Measurements from ENCODE around the gene CHCHD3.
"Not testable (repeated sequence)": the region's sequence is repeated elsewhere in the genome, so short reads cannot be mapped to it uniquely, and the experiment has no call there.

- not testable (repeated sequence) for TF ChIP-seq CTCF, POLR2A, EP300 (IDR thresholded peaks at IDR 0.05)
Observed at GRCh38 chr7:132892744-132893143, 189.1 kb downstream of the CHCHD3 start.

All from tibial nerve (tissue), 4 donors.